ENCODE data around the gene TRIP6.

Gene TRIP6, protein sequence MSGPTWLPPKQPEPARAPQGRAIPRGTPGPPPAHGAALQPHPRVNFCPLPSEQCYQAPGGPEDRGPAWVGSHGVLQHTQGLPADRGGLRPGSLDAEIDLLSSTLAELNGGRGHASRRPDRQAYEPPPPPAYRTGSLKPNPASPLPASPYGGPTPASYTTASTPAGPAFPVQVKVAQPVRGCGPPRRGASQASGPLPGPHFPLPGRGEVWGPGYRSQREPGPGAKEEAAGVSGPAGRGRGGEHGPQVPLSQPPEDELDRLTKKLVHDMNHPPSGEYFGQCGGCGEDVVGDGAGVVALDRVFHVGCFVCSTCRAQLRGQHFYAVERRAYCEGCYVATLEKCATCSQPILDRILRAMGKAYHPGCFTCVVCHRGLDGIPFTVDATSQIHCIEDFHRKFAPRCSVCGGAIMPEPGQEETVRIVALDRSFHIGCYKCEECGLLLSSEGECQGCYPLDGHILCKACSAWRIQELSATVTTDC

DNA sequence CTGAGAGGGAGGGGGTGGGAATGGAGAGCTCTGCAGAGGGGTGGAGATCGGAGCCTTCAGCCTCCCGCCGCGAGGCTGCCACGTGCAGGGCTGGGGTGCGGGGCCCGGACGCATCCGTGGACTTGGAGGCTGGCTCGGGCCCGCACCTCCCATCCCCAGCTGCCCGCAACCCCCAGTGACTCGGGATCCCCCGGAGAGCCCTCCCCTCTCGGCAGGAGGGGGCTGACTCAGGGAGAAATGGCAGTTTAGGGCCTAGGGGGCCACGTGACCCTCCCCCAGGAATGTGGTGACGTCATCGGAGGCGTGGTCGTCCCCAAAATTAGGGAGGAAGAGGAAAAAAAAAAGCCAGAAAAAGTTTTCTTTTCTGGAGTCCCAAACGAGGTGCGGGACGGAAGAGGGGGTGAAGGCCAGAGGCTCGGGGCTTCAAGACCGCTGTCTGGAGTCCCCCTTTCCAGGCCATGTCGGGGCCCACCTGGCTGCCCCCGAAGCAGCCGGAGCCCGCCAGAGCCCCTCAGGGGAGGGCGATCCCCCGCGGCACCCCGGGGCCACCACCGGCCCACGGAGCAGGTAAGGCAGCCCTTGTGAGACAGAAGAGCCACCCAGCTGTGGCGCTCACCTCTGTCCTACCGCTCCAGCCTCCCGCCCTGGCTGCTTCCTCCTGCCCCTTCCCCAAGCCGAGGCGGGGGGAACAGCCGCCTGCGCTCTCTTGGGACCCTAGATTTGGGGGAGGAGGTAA is at the start of gene TRIP6:
Gene TRIP6, plus strand, starts transcription at position 348 of the 736 bp plus-strand sequence. Its CDS starts 111 bp downstream, at position 459.
- no peak for DNase-seq

DNA sequence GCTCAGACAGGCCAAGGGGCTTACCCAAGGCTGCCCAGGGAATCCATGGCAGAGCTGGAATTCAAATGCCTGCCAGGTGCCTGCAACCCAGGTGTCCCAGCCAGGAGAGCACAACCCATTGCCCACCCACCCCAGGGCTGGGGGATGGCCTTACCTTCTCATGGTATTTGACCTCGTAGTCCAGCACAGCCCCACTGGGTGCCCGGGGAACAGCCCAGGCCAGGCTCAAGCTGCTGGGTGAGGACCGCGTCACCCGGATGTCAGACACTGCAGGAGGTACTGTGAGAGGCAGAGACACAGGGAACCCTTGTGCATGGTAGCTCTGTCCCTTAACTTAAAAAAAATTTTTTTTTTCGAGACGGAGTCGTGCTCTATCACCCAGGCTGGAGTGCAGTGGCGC is 48.8 kb upstream of the TRIP6 start:
- DNase-seq: no peak

DNA sequence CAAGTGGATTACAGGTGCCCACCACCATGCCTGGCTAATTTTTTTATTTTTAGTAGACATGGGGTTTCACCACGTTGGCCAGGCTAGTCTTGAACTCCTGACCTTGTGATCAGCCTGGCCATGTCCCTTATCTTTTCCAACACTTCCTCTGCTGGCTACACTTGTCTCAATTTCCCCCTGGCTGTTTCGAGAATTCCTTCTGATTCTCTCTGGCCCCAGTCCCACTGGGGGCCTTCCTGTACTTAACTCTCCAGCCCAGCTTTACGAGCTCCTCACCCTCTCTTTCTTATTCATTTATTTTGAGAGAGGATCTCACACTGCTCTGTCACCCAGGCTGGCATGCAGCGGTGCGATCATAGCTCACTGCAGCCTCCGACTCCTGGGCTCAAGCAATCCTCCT is 48.4 kb upstream of the TRIP6 start:
- no peak for DNase-seq

DNA sequence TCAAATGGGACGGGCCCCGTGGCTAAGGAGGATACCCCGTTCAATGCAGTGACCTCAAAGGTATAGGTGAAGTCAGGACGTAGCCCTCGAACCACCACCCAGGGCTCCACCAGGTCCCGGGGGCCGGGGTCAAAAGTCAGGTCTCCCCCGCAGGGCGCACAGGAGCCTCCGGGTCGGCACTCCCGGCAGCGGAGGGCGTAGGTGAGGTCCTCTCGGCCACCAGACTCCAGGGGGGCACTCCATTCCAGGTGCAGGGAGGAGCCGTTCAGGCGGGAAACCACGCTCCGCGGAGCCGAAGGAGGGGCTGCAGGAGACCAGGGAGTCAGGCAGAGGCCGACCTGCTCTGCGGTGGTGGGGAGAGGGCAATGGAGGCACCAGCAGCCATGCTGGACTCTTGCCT is 47.6 kb upstream of the TRIP6 start:
- no peak for DNase-seq

DNA sequence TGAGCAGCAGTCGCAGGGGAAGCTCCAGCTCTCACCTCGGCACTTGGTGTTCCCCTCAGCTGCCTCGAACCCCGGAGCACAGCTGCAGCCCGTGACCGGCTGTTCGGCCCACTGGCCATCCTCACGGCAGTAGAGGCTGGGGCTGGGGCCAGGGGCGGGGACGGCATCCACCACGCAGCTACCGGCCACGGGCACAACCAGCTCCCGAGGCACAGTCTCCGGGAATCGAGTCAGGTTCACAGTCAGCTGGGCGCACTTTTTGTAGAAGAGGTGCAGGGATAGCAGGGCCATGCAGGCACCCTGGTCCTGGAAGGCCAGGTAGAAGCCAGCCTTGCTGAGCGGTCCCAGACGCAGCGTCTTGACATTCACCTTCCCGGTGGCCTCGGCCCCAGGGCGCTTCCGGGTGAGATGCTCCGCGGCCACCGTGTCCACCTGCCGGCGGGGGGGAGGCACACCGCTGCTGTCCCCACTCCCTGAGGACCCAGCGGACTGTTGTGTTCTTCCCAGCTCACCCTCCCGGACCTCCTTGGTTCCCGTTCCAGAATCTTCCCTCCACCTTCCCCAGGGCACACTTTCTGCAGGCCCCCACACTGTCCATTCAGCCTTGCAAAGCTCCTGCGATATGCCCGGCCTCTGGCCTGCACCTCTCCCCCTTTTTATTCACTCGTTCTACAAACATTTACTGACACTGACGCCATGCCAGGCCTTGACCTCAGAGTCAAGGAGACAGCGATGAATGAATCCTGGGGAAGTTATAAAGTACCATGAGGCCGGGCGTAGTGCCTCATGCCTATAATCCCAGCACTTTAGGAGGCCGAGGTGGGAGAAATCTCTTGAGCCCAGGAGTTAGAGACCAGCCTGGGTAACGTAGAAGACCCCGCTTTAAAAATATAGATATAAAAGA is 44.7 kb upstream of the TRIP6 start:
- no peak for DNase-seq

DNA sequence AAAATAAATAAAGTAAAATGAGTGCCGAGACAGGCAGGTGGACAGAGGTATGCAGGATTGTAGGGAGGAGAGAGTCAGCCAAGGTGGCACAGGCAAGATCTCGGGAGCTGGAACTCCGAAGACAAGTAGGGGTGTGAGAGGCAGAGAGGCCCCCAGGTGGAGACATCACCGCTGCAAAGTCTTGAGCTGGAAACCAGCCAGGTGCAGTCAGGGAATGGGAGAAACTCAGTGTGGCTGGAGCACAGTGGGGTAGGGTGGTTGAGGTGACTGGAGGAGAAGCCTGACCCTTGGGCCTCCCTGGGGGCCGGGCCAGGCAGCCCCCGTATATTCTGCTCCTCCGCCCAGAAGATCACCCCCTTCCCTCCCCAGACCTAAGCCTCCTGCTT is 44.1 kb upstream of the TRIP6 start:
- no peak for DNase-seq

DNA sequence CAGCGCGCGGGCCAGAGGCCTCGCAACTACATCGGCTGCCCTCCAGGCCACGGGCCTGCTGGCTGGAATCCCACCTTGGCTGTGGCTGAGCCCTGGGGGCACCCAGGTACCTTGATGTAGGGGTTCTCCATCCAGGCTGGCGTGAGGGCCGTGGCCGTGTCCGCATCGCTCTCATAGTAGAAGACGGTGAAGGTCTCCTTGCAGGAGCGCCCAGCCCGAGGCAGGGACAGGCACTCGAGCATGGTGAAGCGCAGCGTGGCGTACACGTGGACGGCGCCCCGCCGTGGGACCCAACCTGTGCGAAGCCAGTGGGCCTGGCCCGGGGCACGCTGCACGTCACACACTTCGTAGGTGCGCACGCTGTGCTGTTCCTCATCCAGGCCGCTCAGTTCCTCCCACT is 43.7 kb upstream of the TRIP6 start:
- DNase-seq: no peak

DNA sequence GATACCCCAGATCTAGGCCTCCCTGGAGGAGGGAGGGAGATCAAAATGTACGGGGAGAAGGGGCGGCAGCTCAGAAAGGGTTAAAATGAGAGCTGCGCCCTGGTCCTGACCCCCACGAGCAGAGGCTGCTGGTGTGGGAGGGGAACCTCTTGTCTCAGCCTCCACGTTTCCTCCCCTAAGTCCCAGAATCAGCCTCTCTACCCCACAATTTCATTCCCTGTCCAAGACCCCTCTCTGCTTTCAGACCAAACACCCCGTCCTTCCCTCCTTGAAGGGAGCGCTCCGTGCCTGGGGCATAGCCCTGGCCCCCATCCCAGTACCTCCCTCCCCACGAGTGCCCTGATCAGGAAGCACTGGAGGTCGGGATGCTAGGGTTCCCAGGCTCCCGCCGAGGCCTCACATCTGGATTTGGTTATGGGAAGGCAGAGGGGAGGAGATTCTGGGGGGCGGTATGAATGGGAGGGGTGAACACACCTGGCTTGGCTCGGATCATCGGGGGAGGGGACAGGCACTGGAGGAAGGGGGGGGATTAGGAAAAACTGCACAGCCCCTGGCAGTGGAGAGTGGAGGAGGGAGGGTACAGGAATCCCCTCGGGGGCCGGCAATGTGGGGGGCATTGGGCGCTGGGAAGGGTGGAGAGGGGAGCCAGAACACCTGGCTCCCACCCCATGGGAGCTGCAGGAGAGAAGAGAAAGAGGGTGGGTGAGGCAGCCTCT is 42.5 kb upstream of the TRIP6 start:
- no peak for DNase-seq

DNA sequence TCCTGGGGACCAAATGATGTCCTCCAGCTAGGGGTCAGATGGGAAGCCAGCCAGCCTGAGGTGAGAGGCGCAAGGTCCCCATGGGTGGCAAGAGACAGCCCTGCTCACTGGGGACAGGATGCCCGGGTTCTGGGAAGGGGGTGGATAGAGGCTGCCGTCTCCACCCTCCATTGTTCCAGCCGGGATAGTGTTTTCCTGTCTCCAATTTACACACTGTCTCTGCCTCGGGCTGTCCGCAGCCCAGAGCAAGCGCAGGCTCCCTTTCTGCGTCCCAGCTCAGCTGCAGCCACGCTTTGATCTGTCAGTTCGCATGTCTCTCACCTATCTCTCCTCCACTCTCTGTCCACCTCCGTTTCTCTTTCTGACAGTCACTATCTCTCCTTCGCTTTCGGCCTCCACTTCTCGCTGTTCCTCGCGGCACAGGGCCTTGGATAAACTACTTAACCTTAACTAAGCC is 41.9 kb upstream of the TRIP6 start:
- no peak for DNase-seq

DNA sequence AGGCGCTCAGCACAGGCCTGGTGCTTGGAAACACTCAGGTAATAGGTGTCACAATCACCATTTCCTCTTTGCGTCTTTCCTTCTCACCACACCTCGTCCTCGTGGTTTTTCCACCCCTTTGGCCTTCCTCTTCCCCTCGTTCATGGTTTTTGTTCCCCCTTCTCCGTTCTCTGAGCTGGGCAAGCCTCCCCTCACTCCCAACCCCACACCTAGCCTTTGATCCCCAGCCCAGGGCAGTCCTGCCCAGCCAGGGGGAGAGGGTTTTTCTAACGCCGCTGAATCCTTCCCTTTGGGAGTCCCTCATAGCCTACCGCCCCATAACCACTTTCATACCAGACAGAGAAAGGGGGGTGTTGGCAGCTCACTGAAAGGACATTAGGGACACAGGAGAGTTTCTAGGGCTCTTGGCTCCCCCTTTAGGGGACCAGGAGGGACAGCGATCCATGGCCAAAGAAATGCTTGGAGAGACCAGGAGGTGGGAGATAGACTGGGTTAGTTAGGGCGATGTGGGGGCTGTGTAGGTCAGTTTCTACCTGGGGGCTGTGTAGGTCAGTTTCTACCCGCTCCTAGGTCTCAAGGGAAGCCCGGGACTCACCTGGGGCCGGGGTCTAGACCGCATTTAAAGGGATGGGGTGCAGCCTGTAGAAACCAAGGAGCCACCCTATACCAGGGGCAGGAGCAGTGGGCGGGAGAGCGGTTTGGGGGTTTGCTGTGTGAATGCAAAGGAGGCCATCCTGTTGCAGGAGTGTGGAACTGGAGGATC is 41.3 kb upstream of the TRIP6 start:
- DNase-seq: no peak

DNA sequence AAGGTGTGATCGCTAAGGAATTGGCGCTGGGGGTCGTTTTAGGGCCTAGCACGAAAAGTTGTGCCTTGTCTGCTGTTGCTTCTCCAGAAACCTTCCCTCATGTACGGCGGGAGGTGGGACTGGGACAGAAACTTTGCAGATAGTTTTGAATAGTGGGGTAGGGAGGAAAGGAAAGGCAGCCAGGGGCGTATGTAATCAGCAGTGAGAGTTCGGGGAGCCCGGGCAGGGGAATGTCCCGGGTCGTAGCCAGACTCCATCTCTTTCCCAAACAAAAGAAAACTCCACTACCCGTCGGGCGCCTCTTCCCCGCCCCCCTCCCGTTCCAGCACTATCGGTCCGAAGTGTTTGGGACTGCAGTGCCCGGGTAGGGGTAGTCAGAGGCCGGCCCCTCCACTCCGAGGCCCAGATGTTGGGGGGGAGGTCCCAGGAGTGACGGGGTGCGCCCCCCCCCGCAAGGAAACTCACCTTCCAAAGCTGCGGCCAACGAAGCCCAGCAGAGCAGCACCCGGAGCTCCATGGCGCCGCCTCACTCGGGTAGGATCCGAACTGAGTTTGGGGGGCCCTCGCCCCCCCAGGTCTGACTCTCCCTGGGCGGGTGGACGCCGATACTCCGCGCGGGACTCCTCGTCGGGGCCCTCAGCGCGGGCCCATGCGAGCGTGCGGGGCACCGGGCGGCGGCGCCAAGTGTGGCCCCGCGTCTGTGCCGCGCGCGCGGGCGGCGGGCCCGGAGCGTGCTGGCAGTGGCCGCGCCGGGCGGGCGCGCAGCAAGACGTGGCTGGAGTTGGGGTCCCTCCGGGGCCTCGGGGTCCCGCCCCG is 40.5 kb upstream of the TRIP6 start:
- no peak for DNase-seq

DNA sequence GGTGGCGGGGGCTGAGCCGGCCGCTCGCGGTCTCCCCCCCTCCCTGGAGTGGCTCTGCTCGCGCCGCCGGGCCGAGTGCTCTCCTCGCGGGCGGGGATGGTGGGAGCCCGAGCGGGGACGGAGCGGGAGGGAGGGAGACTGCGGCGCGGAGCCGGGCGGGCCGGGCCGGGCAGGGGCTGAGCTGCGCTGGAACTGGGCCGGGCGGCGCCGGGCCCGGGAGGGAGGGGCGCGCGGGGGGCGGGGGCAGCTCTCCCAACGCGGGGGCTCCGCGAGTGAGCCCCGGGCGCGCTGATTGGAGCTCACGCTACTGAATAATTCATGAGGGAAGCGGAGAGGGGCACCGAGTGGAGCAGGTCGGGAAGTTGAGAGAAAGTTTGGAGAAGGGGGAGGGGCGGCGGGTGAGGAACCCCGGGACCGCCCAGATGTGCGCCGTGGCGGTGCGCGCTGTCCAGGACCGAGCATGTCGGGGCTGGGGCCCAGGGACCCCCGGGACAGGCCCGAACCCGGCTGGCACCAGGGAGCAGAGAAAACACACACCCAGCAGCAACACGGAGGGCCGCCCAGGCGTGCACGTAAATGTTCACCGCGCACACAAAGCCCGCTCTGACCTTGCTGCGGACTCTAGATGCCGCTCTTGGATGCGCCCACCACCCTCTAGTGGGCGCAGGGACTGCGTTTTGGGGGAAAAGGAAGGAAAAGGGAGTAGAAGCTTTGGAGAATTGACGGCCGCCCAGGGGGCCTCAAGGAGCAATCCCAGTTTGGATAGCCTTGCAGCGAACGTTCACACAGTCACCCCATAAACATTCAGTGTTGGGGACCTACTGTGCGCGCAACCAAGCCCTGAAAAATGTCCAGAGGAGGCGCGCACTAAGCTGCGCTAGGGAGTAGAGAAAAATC is 39.6 kb upstream of the TRIP6 start, which contains the start of gene EPHB4:
Gene EPHB4, minus strand, starts transcription at position 194 of the 897 bp plus-strand sequence. CDS start 493 bp downstream, outside the sequence.
- no peak for DNase-seq

DNA sequence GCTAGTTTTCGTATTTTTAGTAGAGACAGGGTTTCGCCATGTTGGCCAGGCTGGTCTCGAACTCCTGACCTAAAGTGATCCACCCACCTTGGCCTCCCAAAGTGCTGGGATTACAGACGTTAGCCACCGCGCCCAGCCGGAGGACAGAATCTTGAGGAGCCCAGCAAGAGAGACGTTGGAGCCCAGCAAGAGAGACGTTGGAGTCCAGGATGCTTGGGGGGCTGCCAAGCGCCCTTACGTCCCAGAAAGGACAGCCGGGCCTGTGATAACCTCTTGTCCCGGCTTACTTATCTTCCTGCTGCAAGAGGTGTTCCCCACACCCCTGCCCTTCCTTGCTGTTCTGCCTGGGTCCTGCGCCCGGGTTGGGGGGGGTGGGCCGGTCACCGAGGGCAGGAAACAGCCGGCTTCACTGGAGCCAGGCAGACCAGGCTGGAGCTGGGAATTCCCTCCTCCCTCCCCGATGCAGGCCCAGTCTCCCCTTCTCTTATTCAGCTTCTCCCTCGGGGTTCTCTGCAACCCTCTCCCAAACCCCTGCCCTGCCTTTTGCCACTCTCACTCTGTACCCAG is 38.0 kb upstream of the TRIP6 start:
- DNase-seq: no peak

DNA sequence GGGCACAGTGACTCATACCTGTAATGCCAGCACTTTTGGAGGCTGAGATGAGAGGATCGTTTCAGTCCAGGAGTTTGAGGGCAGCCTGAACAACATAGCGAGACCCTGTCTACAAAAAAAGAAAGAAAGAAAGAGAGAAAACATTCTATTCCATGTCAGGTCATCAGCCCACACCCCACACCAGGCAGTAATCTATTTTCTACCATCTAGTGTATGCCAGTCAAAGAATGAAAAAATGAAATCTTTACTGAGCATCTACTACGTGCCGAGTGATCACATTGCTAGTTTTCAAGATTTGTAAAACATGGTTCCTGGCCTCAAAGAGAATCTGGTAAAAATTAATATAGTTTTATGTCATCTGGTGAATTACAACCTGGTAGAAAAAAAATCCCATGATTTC is 36.8 kb upstream of the TRIP6 start:
- no peak for DNase-seq

DNA sequence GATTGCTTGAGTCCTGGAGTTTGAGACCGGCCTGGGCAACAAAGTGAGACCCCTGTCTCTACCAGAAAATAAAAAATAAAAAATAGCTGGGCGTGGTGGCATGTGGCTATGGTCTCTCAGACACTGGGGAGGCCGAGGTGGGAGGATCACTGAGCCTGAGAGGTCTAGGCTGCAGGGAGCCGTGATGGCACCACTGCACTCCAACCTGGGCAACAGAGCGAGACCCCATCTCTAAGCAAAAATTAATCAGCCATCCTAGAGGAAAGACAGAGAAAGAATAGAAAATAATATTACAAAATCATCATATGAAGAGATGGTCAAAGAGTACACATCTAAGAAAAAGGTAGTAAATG is 34.9 kb upstream of the TRIP6 start:
- DNase-seq: no peak

DNA sequence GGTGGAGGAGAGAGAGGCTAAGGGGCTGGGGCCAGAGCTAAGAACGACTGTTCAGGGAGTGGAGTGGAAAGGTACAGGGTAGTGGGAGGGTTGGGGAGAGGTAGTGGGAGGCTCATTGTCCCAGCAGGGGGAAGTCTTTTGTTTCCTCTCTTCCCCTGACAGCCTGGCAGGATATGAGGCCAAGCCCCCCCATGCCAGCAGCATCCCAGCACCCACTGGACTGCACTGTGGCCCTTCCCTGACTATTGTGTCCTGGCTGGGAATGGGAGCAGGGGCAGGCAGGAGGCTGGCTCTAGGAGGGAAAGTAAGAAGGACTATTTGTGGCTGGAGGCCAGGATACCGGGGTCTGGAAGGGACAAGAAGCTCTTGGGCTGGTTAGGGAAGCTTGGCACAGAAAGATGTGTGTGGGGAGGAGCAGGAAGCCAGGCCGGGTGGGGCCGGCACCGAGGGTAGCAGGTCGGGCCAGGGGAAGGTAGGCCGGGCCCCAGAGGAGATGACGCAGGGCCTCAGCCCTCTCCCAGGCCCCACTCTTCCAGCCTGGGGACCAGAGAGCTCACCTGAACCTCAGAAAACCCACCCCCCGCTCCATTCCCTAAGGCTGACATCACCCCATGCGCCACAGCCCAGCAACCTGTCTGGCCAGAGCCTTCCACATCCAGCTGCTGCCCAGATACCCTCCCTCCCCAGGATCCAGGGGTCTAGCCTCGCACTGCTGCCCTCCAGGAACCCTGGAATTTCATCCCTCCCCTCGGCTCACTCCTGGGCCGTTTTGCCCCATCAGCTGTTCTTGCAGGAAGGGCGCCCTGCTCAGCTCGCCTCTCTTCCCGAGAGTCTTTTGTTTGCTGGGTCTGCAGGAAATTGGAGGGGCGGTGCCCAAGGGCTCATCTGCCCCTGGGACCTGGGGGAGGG is 31.0 kb upstream of the TRIP6 start:
- no peak for DNase-seq

DNA sequence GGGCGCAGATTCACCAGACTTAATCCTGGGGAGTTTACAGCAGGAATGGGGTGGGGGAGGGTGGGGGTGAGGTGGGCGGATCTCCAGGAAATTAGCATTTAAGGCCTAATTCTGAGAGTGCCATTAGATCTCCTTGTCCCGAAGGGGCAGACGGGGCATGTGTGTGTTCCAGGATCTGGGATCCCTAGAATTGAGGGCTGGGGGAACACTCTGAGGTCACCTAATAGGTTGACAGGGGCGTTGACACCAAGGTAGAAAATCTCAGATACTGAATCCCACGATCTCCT is 30.4 kb upstream of the TRIP6 start:
- no peak for DNase-seq

DNA sequence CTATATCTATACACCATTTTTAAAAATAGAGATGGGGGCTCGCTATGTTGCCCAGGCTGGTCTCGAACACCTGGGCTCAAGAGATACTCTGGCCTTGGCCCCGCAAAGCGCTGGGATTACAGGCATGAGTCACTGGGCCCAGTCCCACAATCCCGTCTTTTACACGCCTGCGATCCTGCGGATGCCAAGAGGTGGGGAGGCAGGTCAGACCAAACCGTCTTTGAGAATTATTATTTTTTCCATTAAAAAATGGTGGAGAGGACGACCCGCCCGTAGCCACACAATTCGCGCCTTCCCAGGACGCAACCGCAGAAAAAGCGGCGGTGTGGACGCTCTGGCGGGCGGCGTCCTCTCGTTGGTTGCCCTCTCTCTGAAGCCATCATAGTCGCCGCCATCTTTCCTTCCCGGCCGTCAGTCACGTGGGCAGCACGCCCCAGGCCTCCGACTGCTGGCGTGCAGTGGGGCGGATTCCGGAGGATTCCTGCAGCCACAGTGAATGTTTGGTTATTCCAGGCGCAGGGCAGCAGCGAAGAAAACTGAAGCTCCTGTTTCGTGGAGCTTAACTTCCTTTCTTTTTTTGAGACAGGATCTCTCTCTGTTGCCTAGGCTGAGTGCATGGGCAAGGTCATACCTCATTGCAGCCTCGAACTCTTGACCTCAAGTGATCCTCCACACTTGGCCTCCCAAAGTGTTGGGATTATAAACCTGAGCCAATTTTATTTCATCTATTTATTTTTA is 29.9 kb upstream of the TRIP6 start:
- peak; percentile 86 for DNase-seq
